ENCODE data around the gene MRPL53.
"Not testable (repeated sequence)": the region's sequence is repeated elsewhere in the genome, so short reads cannot be mapped to it uniquely, and the experiment has no call there.

Gene MRPL53

DNA sequence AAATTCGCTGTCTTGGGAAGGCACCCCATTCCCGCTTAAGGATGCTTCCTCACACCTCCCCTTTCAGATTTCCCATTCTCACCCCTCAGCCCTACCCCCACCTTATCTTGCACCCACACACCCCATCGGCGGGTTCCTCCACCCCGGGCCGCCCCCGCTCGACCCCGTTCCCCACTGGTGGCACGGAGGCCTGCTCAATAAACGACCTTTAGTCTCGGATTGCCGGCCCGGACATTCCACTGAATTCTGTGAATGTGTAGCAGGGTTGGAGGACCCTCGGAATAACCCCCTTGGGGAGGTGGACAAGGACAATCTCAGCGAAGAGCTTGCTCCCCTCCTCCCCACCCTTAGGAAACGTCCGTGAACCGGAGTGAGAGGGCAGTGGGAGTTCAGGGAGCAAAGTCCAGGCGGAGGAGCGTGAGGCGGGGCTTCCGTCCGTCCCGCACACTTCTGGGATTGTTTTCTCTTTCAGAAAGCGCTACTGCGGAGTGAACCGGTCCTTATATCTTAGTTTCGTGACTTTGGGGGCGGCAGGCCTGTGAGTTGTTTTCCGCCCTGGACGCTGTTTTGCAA lies 29.8 kb upstream of the MRPL53 start:
- DNase-seq, result no peak

DNA sequence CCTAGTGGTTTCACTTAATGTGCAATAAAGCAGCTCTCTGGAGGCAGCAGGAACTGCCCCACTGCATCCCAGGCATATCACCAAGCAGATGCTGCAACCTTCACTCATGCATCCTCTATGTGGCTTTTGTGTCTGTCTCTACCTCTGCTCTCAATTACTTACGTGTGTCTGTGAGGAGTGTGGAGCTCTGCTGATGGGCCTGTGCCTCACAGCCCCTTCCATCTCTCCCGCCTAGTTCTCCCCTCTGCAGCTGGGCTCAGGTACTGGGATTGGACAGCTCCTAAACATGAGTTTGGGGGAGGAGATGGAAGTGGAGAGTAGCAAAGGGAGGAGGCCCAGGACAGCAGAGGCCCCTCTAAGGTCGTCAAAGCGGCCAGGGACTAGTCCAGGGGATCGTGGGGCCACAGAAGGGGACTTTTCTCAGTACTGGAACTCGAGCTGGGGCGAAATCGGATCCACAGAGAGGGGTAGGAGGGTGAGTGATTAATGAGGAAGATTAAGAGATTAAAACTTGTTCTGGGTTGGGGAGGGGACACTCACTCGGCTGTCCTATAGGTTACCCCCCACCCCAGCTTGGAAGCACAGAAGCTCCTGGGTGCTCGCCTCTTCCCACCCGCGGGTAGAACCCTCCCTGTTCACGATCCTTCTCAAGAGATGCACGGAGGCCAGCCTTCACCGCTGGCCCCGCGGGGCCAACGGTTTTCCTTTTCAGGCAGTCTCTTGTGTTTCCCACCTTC lies 29.0 kb upstream of the MRPL53 start:
- DNase-seq, result no peak

DNA sequence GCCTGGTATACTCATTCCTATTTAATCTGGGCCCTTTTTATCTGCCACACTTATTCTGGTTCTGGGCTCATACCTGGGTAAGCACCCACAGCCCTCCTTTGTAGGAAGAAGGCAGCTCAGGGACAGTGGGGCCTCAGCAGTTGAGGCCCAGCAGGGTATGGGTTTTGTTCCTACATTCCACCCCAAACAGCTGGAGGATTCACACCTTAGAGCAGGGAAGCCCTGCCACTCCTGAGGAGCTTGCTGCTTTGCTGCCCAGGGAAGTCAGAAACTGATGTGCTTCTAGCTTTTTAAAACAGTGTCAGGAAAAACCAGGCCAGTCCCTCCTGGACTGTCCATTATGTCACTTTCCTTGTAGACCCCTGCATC lies 28.1 kb upstream of the MRPL53 start:
- no peak for DNase-seq

DNA sequence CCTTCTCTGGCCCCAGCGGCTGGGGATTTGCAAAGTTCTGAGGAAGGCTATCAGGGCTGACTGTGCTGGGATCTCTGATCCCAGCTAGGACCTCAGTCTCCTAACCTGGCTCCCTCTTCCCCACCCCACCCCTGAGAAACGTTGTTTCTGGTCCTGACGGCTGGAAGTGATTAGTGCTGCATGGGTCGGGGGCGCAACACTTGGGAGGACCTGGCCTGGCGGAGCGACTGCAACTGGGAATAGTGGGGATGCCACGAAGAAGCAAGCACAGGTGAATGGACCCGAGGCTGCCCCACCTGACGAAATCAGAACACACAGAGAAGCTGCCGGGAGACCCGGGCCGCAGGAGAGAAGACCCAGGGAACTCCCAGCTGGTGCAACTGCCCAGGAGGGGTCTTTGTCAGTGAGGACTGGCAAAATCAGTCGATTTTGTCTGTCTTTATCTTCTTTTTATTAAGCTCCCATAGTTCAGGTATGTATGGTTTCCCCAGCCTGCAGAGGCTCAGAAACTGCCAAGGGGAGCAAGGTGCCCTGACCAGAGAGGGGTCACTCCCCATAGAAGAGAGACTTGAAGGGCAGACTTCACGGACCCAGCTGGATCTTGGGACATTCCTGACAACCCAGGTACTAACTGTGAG lies 27.6 kb upstream of the MRPL53 start:
- no peak for DNase-seq

DNA sequence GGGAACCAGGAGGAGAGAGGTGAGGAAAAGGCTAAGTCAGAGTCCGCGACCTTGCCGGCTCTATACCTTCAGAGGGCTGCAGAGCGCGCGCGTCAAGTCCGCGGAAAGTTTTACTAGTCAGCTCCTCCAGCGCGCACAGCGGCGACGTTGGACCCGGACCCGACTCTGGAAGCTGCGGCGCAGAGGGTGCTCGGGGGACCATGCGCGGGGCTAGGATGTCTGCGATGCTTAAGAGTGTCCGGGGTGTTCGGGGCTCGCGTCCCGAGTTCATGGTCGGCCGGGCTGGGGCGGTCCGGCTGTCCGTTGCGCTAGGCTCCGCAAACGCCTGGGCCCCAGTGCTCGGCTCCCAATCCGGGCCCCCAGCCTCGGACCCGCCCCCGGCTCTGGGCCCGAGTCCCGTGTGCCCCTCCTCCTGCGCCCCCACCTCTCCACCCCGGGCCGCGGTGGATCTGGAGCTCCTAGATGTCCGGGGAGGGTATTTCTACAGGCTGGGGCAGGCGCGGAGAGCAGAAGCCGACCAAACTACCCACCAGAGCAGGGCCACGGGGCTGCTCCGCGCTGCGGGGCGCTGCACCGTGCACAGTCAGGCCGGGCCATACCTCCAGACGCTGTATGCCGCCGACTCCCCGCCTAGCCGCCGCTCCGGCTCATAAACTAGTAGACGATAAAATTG lies 26.9 kb upstream of the MRPL53 start, which contains the start of gene LBX2:
TSS of gene LBX2 (minus strand) at position 337 of the 673 bp plus-strand sequence. CDS start at position 271, 66 bp downstream.
- DNase-seq, result no peak

DNA sequence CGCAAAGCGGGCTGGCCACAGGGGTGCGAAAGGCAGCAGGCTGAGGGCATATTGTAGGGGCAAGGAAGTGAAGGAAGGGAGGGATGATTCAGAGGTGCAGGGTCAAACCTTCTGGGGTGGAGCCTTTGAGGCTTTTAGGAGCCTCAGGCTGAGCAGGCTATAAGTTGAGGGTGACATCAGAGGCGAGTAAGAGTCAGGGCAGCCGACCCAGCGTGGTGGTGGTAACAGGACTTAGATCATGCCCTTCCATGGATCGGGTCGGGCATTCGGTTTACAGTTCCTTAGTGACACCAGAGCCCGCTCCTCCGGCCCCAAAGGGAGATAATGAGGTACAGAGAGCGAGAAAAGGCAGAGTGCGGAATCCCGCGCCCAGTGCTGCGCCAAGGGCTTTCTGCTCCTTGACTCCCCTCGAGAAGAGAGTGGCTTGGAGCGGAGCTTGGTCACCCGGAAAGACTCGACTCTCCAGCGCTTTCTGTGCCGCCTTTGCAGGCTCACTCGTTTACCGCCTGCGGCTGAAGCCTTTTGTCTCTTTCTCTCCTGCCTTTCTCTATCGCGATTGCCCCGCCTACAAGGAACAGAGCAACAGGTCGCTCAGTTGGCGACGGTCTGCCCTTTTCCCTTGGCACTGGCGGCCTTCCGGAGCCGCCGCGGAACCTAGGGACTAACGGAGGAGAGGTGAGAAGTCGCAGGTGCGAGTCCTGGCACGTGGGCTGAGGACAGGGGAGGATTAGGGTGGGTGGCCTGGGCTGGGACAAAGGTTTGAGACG lies 26.2 kb upstream of the MRPL53 start:
- no peak for DNase-seq

DNA sequence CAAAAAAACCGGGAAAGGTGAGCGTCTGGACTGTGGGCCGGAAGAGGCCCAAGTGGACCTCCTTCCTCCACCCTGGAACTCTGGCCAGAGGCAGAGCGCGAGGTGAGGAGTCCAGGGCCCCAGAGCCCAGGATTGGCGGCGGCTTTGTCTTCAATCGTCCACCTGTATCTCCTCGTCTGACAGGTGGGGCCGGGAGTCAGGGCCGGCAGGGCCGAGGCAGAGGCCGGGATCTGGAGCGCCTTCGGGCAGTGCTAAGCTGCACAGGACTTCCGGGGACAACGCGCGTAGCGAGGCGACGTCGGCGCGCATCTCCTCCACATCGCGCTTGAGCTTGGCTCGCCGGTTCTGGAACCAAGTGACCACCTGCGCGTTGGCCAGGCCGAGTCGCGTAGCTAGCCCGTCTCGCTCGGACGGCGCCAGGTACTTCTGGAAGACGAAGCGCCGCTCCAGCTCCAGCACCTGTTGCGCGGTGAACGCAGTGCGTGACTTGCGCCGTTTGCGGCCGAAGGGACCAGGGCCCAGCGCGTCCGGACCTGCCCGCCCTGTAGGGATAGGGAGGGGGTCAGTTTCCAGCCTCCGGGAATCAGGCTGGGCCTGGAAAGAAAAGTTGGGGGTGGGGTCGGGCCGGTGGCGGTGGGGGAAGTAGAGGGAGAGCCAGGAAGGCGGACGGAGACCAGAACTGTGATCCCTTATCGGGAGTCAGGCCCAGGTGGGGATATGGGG lies 25.5 kb upstream of the MRPL53 start:
- DNase-seq, result no peak

DNA sequence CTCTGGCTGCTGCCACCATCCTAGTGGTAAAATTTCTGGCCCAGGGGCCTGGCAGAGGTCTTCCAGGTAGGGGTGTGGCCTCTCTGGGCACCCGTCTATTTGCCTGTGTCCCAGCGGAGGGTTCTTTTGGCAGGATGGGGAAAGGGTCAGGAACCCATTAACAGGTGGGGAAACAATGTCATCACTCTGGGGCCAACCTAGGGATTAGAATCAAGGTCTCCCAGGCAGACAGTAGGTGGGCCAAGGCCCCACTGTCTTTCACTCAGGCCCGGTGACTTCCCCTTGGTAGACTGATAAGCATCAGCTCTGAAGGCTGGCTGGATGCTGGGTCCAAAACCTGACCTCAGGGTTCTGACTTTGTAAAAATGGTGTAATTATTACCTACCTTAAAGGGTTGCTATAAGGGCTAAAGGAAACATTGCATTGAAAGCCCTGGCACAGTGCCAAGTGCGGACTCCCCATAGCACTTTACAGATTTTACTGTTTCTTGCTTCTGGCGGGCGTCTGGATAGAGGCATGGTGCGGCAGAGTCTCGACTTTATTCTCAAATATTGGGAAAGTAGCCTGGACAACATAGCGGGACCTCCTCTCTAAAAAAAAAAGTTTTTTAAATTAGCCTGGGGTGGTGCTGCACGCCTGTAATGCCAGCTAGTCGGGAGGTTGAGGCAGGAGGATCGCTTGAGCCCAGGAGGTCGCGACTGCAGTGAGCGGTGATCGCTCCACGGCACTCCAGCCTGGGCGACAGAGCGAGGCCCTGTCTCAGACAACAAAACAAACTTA lies 24.7 kb upstream of the MRPL53 start:
- DNase-seq, result no peak

DNA sequence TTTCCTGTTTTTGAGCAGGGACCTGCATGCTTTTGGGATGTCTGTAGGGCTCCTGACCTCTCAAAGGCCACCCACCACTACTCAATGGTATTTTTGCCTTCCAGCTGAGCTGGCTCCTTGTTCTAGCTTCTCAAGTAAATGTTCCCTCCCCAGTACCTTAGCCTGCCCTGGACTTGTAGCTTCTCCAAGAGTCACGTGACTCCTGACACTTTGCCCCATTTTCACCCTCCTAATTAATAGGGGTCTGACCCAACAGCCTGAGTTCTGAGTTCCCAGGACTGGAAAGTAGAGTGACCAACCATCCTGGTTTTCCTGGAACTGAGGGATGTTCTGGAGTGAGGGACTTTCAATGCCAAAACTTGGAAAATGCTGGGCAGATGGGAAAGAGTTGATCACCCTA lies 23.0 kb upstream of the MRPL53 start:
- no peak for DNase-seq

DNA sequence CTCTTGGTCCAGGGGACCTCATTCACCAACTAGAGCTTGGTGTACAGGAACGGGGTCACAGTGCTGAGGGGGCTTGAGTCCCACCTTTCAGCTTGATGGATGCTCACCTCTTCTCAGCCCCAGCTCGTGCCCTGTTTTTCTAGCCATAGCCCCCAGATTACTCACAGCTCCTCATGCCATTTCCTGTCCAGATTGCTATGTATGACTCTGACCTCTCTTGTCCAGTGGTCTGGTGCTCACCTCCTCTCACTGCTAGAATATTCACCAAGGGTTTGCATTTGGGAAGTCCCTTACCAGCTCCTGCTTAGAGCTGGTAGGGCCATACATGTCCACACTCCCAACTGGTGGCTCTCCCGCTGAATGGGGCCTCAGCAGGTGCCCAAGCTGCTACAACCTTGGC lies 21.1 kb upstream of the MRPL53 start:
- no peak for DNase-seq

DNA sequence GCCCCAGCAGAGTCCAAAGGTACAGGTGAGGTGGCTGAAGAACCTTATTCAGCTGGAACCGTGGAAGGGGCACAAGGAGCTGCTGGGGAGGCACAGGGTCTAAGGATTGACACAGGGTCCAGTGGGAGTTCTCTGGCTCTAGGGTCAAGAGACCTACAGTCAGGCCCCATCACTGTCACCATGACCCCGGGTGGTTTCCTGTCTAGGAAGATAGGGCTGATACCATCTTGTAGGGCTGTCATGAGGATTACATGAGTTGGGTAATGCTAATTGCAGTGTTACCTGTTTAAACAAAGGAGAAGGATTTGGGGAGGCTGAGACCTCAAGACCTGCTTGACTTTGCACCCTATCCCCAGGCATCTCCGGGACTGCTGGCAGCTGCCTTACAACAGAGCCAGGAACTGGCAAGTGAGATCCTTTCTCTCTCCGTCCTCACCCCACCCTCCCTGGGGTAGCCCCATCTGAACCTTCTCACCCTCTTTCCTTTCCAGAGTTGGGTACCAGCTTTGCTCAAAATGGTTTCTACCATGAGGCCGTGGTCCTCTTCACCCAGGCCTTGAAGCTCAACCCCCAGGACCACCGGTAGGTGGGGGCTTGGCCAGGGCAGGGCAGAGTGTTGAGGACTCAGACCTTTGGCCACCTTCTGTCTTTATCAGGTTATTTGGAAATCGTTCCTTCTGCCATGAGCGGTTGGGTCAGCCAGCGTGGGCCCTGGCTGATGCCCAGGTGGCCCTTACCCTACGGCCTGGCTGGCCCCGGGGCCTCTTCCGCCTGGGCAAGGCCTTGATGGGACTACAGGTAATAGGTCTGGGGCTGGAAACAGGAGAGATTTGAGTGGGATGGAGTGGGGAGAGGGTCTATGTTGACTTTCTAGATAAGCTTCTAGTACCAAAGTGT lies 19.4 kb upstream of the MRPL53 start:
- no peak for DNase-seq

DNA sequence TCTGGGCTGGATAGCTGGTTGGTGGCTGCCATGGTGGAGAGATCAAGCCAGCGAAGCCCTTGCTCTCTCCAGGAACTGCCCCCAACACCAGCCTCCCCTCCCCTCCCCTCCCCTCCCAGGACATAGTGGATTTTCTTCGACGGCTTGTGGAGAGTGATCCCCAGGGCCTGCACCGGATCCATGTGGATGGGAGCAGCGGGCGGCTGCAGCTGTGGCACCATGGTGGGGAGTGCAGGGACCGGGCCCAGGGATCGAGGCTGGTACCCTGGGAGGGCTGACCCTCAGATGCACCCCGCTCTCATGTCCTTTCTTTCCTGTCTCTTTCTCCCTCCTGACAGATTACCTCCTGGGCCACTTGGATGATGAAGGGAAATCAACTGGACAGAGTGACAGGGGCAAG lies 17.4 kb upstream of the MRPL53 start:
- DNase-seq, result no peak

DNA sequence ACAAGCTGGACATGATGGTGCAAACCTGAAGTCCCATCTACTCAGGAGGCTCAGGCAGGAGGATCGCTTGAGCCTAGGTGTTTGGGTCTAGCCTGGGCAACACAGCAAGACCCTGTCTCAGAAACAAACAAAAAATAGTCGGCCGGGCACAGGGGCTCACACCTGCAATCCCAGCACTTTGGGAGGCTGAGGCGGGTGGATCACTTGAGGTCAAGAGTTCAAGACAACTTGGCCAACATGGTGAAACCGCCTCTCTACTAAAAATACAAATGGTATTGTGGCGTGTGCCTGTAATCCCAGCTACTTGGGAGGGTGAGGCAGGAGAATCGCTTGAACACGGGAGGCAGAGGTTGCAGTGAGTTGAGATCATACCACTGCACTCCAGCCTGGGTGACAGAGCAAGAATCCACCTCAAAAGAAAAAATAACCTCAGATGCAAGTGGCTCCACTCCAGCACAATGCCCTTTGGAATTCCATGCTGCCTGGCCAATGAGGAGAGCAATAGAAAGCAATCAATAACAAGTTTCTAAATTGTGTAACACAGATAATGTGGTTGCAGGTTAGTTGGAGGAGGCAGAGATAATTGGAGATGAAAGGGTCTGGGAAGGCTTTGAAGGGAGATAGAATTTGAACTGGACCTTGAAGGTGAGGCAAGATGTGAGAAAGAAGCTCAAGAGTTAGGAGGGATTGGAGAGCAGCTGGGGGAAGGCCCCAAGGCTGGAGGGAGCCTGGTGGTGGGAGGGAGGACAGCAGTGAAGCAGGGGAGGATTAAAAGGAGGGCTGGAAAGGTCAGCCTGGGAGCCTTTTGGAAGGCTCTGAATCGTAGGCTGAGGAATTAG lies 16.4 kb upstream of the MRPL53 start:
- DNase-seq, result no peak

DNA sequence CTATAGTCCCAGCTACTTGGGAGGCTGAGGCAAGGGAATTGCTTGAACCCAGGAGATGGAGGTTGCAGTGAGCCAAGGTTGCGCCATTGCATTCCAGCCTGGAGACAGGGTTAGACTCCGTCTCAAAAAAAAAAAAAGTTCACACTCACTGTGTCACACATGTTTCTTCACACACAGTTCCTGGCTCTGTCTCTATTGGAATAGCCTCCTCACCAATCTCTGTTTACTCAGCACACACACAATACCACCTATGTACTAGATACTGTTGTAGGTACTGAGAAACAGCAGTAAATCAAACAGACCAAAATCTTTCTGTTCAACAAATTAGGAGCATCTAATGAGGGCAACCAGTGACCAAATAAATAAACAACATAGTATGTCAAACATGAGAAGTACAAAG lies 13.7 kb upstream of the MRPL53 start:
- no peak for DNase-seq

DNA sequence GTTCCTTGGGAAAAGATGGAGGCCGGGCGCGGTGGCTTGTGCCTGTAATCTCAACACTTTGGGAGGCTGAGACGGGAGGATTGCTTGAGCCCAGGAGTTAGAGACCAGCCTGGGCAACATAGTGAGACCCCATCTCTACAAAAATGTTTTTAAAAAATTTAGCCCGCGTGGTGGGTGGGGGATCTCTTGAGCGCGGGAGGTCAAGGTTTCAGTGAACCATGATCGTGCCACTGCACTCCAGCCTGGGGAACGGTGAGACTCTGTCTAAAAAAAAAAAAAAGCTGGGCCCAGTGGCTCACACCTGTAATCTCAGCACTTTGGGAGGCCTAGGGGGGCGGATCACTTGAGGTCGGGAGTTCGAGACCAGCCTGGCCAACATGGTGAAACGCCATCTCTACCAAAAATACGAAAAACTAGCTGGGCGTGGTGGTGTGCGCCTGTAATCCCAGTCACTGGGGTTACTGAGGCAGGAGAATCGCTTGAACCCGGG lies 11.2 kb upstream of the MRPL53 start:
- not testable (repeated sequence) for DNase-seq

DNA sequence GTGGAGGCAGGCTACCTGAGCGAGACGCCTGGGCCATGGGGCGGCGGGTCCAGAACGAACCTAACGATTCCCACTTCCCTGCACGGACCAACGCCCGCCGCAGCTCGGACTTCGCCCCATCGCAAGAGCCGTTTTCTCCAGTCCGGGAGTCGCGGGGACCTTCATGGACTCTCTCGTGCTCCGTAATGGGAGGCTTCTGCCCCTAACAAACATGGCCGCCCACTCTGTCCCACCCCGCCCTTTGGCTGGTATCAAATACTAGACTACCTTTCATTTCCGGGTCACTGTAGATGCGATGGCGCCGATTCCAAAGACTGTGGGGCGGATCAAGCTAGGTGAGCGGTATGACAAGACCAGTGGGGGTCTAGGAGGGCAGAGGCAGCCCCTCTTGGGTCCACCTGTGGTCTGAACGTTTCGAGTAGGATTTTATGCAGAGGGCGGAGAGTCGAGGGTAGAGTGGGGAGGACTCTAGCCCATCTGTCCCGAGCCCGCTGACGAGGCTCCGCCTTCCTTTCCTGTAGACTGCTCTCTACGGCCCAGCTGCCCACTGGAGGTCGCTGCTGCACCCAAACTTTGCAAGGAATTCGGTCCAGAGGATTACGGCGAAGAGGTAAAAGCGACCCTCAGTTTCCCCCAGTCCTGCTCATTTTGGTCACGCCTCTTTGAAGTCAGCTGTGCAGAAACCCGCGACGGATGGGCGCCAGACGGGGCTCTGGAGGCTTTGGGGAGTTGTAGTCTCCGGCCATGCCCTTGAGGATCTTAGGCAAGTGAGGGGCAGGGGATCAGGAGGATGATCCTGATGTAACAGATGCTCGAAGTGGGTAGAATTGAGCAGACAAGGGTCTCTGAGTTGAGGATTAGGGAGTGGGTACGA lies 10.6 kb upstream of the MRPL53 start, which contains the start of the genes CCDC142 and TTC31:
TSS of gene CCDC142 (minus strand) at position 198 of the 874 bp plus-strand sequence. CDS start at position 37, 161 bp downstream.
TSS of gene TTC31 (plus strand) at position 281 of the 874 bp plus-strand sequence. CDS start at position 296, 15 bp downstream.
- peak; percentile 93 for DNase-seq

DNA sequence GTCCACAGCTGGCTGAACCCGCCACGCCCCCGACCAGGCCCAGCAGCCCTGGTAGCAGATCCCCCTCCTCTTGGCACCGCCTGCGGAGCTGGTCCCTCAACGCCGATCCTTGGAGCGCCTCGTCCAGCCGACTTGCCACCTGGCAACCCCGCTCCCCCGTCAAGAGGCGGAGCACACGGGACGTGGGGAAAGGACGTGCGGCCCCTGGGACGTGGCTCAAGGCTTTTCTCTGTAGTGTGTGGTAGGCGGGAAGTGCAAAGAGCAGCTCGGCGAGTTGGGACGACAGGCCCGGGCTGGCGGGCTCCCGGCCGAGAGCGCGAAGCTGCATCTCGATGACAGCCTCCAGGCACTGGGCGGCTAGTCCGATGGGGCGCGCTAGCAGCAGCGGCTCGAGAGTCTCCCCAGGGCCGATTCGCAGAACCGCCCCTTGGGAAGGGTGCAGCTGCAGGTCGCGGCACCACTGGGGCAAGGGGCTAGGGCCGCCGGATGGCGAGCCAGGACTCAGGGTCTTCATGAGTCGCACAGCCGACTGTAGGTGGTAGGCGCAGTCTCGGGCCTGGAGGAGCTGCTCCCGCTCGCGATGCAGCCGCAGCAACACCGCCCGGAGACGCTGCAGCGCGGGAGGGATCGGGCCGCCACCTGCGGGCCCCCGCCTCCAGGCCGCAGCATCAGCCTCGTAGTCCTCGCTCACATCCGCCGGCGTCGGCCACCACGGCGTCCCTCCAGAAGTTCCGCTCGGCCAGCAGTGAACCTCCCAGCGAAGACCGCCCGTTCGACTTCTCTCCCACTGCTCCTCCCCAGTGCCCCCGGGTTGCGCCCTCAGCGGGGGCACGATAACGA lies 9.7 kb upstream of the MRPL53 start:
- peak; percentile 35 for DNase-seq
